Activated naive CD4-positive, alpha-beta T cell treated with anti-CD3 and anti-CD28 coated beads, Interleukin-2, amount 10 ng/mL, durations not matched to agents 7 days and 5 days (primary cell): ENCODE data around the gene BPIFB4.

ENCODE experiments used
- CTCF ChIA-PET: fragments of 350-600 bp; sonication (Branson Sonifier 250); formaldehyde crosslinking; loops from one replicate; lab custom pipeline; 2021; ENCODE audit warnings: antibody characterized with exemption; lab: Charles Lee
- DNase-seq: peaks from one replicate; pipeline ENCODE4 v3.0.0-alpha.2; 2020
- H3K27ac Mint-ChIP-seq: one replicate; pipeline ENCODE4 v1.8.0; 2021; ENCODE audit warnings: mild to moderate bottlenecking, moderate library complexity, mixed read lengths
- H3K27me3 Mint-ChIP-seq: one replicate; pipeline ENCODE4 v1.8.0; 2021; ENCODE audit warnings: mild to moderate bottlenecking, mixed read lengths
- H3K36me3 Mint-ChIP-seq: one replicate; pipeline ENCODE4 v1.8.0; 2021; ENCODE audit warnings: mixed read lengths
- H3K4me1 Mint-ChIP-seq: one replicate; pipeline ENCODE4 v1.8.0; 2021; ENCODE audit warnings: mixed read lengths
- H3K4me3 Mint-ChIP-seq: one replicate; pipeline ENCODE4 v1.8.0; 2021; ENCODE audit warnings: mild to moderate bottlenecking, moderate library complexity, mixed read lengths
- H3K9me3 Mint-ChIP-seq: one replicate; pipeline ENCODE4 v1.8.0; 2021; ENCODE audit warnings: mixed read lengths

The BPIFB4 gene

GRCh38 chr20:33046412-33046811 is 33.0 kb upstream of the BPIFB4 start:
- no peaks in the 10 kb centered on the region for H3K27me3 Mint-ChIP-seq
- H3K4me3 Mint-ChIP-seq: no peak overlapping the region
- H3K36me3 Mint-ChIP-seq: no peaks in the 10 kb centered on the region
- H3K9me3 Mint-ChIP-seq: peaks cover 13% of the 10 kb centered on the region
- H3K4me1 Mint-ChIP-seq: no peaks in the 10 kb centered on the region
- no peak for DNase-seq
- no peak overlapping the region for H3K27ac Mint-ChIP-seq
- CTCF ChIA-PET: no interaction called here

- DNase-seq: no peak
- Mint-ChIP-seq H3K27me3 (peaks cover 4% of the 10 kb centered on the region), H3K36me3 (no peaks in the 10 kb centered on the region), H3K27ac (no peak overlapping the region), H3K9me3 (no peaks in the 10 kb centered on the region), H3K4me3 (no peak overlapping the region), H3K4me1 (no peaks in the 10 kb centered on the region)
- CTCF ChIA-PET: interaction anchor here (1.0 kb wide), 1 partner anchor 8 kb away, joined by 3 read pairs; no protein-coding TSS in a partner anchor
These were observed 28.1 kb upstream of the BPIFB4 start for GRCh38 chr20:33051333-33051732.

- Mint-ChIP-seq H3K4me1 (no peaks in the 10 kb centered on the region), H3K36me3 (no peaks in the 10 kb centered on the region), H3K9me3 (no peaks in the 10 kb centered on the region), H3K4me3 (no peak within 1 kb of the TSS), H3K27me3 (peaks cover 4% of the 10 kb centered on the region), H3K27ac (no peak within 1 kb of the TSS)
- CTCF ChIA-PET: no interaction called here
- no peak for DNase-seq
These were observed 25.9 kb upstream of the BPIFB4 start, which contains the start of gene BPIFB3 for GRCh38 chr20:33053291-33054106. Gene BPIFB3, plus strand, starts transcription at chr20:33053903. Its CDS starts 1,533 bp downstream, at chr20:33055436.

- H3K27ac Mint-ChIP-seq: no peak overlapping the region
- CTCF ChIA-PET: no interaction called here
These were observed 25.1 kb upstream of the BPIFB4 start for GRCh38 chr20:33054381-33054780.

GRCh38 chr20:33054791-33055190 is 24.7 kb upstream of the BPIFB4 start:
- CTCF ChIA-PET: no interaction called here
- DNase-seq: no peak
- no peak overlapping the region for H3K4me3 Mint-ChIP-seq
- H3K36me3 Mint-ChIP-seq: no peaks in the 10 kb centered on the region
- peaks cover 4% of the 10 kb centered on the region for H3K27me3 Mint-ChIP-seq
- H3K9me3 Mint-ChIP-seq: no peaks in the 10 kb centered on the region
- no peaks in the 10 kb centered on the region for H3K4me1 Mint-ChIP-seq
- no peak overlapping the region for H3K27ac Mint-ChIP-seq

More at GRCh38 chr20:33054381-33054780, 25.1 kb upstream of the BPIFB4 start:
- Mint-ChIP-seq H3K4me1 (no peaks in the 10 kb centered on the region), H3K4me3 (no peak overlapping the region), H3K36me3 (no peaks in the 10 kb centered on the region), H3K9me3 (no peaks in the 10 kb centered on the region), H3K27me3 (peaks cover 4% of the 10 kb centered on the region)
- no peak for DNase-seq

GRCh38 chr20:33059136-33059535 is 20.3 kb upstream of the BPIFB4 start:
- Mint-ChIP-seq H3K27ac (no peak overlapping the region), H3K9me3 (no peaks in the 10 kb centered on the region), H3K36me3 (no peaks in the 10 kb centered on the region), H3K4me1 (no peaks in the 10 kb centered on the region), H3K4me3 (no peak overlapping the region), H3K27me3 (peaks cover 4% of the 10 kb centered on the region)
- DNase-seq: no peak
- CTCF ChIA-PET: interaction anchor here (0.6 kb wide), 1 partner anchor 8 kb away, joined by 3 read pairs; no protein-coding TSS in a partner anchor

- DNase-seq: no peak
- Mint-ChIP-seq H3K4me1 (no peaks in the 10 kb centered on the region), H3K27ac (no peak overlapping the region), H3K9me3 (no peaks in the 10 kb centered on the region), H3K4me3 (no peak overlapping the region), H3K27me3 (peaks cover 4% of the 10 kb centered on the region), H3K36me3 (no peaks in the 10 kb centered on the region)
- CTCF ChIA-PET: interaction anchor here (0.6 kb wide), 1 partner anchor 9 kb away, joined by 3 read pairs; no protein-coding TSS in a partner anchor
These were observed 19.6 kb upstream of the BPIFB4 start for GRCh38 chr20:33059741-33060390.

GRCh38 chr20:33061658-33062028 is 17.8 kb upstream of the BPIFB4 start:
- Mint-ChIP-seq H3K4me3 (no peak overlapping the region), H3K9me3 (no peaks in the 10 kb centered on the region), H3K27me3 (peaks cover 3% of the 10 kb centered on the region), H3K27ac (no peak overlapping the region), H3K36me3 (no peaks in the 10 kb centered on the region), H3K4me1 (no peaks in the 10 kb centered on the region)
- DNase-seq: no peak
- CTCF ChIA-PET: no interaction called here

- no peak overlapping the region for H3K27ac Mint-ChIP-seq
- H3K9me3 Mint-ChIP-seq: no peaks in the 10 kb centered on the region
- H3K4me1 Mint-ChIP-seq: no peaks in the 10 kb centered on the region
- CTCF ChIA-PET: no interaction called here
- no peak for DNase-seq
- no peak overlapping the region for H3K4me3 Mint-ChIP-seq
- H3K36me3 Mint-ChIP-seq: no peaks in the 10 kb centered on the region
- H3K27me3 Mint-ChIP-seq: peaks cover 3% of the 10 kb centered on the region
These were observed 17.2 kb upstream of the BPIFB4 start for GRCh38 chr20:33062105-33062824.

- no peaks in the 10 kb centered on the region for H3K36me3 Mint-ChIP-seq
These were observed 16.7 kb upstream of the BPIFB4 start for GRCh38 chr20:33062825-33063149.

GRCh38 chr20:33063271-33063670 is 16.2 kb upstream of the BPIFB4 start:
- DNase-seq: no peak
- Mint-ChIP-seq H3K36me3 (no peaks in the 10 kb centered on the region), H3K27ac (no peak overlapping the region), H3K9me3 (no peaks in the 10 kb centered on the region), H3K27me3 (peaks cover 3% of the 10 kb centered on the region), H3K4me1 (no peaks in the 10 kb centered on the region), H3K4me3 (no peak overlapping the region)
- CTCF ChIA-PET: no interaction called here

More at GRCh38 chr20:33062825-33063149, 16.7 kb upstream of the BPIFB4 start:
- DNase-seq: no peak
- H3K4me3 Mint-ChIP-seq: no peak overlapping the region
- no peaks in the 10 kb centered on the region for H3K9me3 Mint-ChIP-seq
- no peak overlapping the region for H3K27ac Mint-ChIP-seq
- H3K4me1 Mint-ChIP-seq: no peaks in the 10 kb centered on the region
- CTCF ChIA-PET: no interaction called here
- peaks cover 3% of the 10 kb centered on the region for H3K27me3 Mint-ChIP-seq

GRCh38 chr20:33064572-33065287 is 14.7 kb upstream of the BPIFB4 start:
- H3K27me3 Mint-ChIP-seq: peaks cover 3% of the 10 kb centered on the region

GRCh38 chr20:33065785-33066184 is 13.7 kb upstream of the BPIFB4 start:
- H3K4me1 Mint-ChIP-seq: no peaks in the 10 kb centered on the region
- H3K4me3 Mint-ChIP-seq: no peak overlapping the region

More at GRCh38 chr20:33064572-33065287, 14.7 kb upstream of the BPIFB4 start:
- Mint-ChIP-seq H3K36me3 (no peaks in the 10 kb centered on the region), H3K27ac (no peak overlapping the region), H3K9me3 (no peaks in the 10 kb centered on the region), H3K4me1 (no peaks in the 10 kb centered on the region), H3K4me3 (no peak overlapping the region)
- CTCF ChIA-PET: no interaction called here
- no peak for DNase-seq

GRCh38 chr20:33067806-33068205 is 11.6 kb upstream of the BPIFB4 start:
- CTCF ChIA-PET: no interaction called here
- Mint-ChIP-seq H3K27me3 (peaks cover 3% of the 10 kb centered on the region), H3K27ac (no peak overlapping the region), H3K4me3 (no peak overlapping the region), H3K36me3 (no peaks in the 10 kb centered on the region), H3K9me3 (no peaks in the 10 kb centered on the region), H3K4me1 (no peaks in the 10 kb centered on the region)
- DNase-seq: no peak

More at GRCh38 chr20:33065785-33066184, 13.7 kb upstream of the BPIFB4 start:
- H3K27ac Mint-ChIP-seq: no peak overlapping the region
- CTCF ChIA-PET: no interaction called here
- DNase-seq: no peak
- H3K36me3 Mint-ChIP-seq: no peaks in the 10 kb centered on the region
- no peaks in the 10 kb centered on the region for H3K9me3 Mint-ChIP-seq
- peaks cover 3% of the 10 kb centered on the region for H3K27me3 Mint-ChIP-seq
